ENCODE results near the gene NUAK1. TPM values are rescaled to one million over a fixed set of nuclear protein-coding genes. Genes with fewer than 3 reads are reported as not detected.

Gene NUAK1
- total RNA-seq, 4 donors from 2014 or later, result 1.1 to 5.1 (median 2.3) TPM

DNA sequence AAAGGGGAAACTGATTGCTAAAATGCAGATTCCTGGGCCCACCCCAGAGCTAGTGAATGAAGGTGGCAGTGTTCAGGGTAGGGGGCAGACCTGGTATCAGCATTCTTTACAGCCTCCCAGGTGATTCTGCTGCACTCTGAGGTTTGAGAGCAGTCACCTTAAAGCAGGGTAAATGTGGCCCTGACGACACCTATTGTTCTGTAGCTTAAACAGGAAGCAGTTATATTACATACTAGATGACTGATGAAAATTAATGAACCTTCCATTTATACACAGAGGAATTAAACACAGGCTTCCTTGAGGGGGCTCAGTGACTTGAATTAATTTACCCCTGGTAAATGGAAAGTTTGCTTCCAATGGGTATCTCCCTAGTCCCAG, 25.3 kb downstream of the NUAK1 start:
- intact Hi-C loops (cut with DNase I), result no loop called here
- no peaks in the 10 kb centered on the region for H3K9me3 ChIP-seq
- TF ChIP-seq POLR2A (IDR thresholded peaks at IDR 0.05), result no peak
- TF ChIP-seq, protein P1, sequence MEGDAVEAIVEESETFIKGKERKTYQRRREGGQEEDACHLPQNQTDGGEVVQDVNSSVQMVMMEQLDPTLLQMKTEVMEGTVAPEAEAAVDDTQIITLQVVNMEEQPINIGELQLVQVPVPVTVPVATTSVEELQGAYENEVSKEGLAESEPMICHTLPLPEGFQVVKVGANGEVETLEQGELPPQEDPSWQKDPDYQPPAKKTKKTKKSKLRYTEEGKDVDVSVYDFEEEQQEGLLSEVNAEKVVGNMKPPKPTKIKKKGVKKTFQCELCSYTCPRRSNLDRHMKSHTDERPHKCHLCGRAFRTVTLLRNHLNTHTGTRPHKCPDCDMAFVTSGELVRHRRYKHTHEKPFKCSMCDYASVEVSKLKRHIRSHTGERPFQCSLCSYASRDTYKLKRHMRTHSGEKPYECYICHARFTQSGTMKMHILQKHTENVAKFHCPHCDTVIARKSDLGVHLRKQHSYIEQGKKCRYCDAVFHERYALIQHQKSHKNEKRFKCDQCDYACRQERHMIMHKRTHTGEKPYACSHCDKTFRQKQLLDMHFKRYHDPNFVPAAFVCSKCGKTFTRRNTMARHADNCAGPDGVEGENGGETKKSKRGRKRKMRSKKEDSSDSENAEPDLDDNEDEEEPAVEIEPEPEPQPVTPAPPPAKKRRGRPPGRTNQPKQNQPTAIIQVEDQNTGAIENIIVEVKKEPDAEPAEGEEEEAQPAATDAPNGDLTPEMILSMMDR (IDR thresholded peaks at IDR 0.05), result no peak
- peak overlapping the region; percentile 37 to 85 (median 73) for H3K27ac ChIP-seq
- H3K27me3 ChIP-seq, result peaks cover 0 to 71% (median 0%) of the 10 kb centered on the region in 4 donors
- H3K4me3 ChIP-seq, result no peak overlapping the region
- no peaks in the 10 kb centered on the region for H3K36me3 ChIP-seq
- peaks cover 14 to 84% (median 46%) of the 10 kb centered on the region in 3 donors for H3K4me1 ChIP-seq
- 0 to 8% methylated on average over 1 of the region's 1 CpG for WGBS, 2 donors
- DNase-seq, result no peak

DNA sequence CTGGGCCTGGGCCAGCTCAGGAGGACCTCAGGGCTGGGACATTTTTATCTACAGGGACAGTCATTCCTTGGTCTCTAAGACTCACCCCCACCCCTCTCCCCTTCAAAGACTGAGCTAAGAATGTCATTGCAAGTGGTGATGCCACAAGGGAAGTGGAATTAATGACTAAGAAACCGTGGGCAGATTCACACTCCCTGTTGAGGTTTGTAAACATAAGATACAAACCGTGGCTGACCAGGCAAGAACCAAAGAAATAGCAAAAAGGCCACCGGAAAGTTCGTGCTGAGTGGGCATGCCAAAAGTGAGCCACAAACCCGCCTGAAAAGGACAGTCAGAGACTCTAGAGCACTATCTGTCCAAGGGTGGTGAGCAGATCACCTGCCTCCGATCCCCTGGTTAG, 25.7 kb downstream of the NUAK1 start:
- DNase-seq, result no peak
- no peak for TF ChIP-seq POLR2A (IDR thresholded peaks at IDR 0.05)
- TF ChIP-seq, protein P1 (IDR thresholded peaks at IDR 0.05), result no peak
- intact Hi-C loops (cut with DNase I), result no loop called here
- peaks cover 0 to 75% (median 0%) of the 10 kb centered on the region in 4 donors for H3K27me3 ChIP-seq
- H3K9me3 ChIP-seq, result no peaks in the 10 kb centered on the region
- no peaks in the 10 kb centered on the region for H3K36me3 ChIP-seq
- peaks cover 14 to 84% (median 50%) of the 10 kb centered on the region in 3 donors for H3K4me1 ChIP-seq
- 23 to 38% methylated on average over 6 of the region's 6 CpGs for WGBS, 2 donors
- peak overlapping the region; percentile 37 to 85 (median 73) for H3K27ac ChIP-seq
- no peak overlapping the region for H3K4me3 ChIP-seq

DNA sequence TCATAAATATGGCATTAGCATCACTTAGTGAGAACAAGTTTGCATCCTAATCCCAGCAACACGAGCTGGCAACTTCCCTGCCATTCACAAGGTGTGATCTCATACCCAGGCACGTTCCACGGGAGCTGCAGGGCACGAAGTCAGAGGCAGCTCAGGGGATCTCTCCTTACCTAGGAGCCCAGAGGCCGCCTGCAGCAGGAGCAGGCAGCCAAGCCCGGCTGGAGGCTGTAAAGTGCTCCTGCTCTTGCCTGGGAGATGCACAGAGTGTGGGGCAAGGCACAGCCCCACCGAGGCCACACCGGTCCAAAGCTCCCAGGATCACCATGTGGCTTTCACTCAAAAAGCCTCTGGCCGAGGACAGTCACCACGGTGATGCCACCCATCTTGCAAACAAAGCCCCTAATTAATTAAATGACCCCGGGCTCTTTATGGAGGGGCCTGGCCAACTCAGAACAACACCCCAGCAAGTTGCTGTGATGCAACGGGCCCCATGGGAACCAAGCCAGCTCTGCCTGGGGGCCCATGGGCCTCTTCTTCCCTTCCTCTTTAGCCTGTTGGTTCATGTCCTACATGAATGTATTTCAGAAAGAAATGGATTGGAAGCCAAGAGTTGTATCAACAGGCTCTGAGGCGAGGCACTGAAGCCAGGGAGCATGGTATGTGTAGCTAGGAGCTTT, 26.5 kb downstream of the NUAK1 start:
- no peaks in the 10 kb centered on the region for H3K36me3 ChIP-seq
- H3K4me1 ChIP-seq, result peaks cover 14 to 89% (median 57%) of the 10 kb centered on the region in 3 donors
- no peak for TF ChIP-seq POLR2A (IDR thresholded peaks at IDR 0.05)
- TF ChIP-seq, protein P1 (IDR thresholded peaks at IDR 0.05), result no peak
- H3K27me3 ChIP-seq, result peaks cover 0 to 81% (median 0%) of the 10 kb centered on the region in 4 donors
- H3K9me3 ChIP-seq, result no peaks in the 10 kb centered on the region
- no peak for DNase-seq
- intact Hi-C loops (cut with DNase I), result no loop called here
- H3K4me3 ChIP-seq, result no peak overlapping the region
- 23 to 32% methylated on average over 3 to 7 of the region's 13 CpGs for WGBS, 2 donors
- H3K27ac ChIP-seq, result peak overlapping the region; percentile 37 to 85 (median 73)

DNA sequence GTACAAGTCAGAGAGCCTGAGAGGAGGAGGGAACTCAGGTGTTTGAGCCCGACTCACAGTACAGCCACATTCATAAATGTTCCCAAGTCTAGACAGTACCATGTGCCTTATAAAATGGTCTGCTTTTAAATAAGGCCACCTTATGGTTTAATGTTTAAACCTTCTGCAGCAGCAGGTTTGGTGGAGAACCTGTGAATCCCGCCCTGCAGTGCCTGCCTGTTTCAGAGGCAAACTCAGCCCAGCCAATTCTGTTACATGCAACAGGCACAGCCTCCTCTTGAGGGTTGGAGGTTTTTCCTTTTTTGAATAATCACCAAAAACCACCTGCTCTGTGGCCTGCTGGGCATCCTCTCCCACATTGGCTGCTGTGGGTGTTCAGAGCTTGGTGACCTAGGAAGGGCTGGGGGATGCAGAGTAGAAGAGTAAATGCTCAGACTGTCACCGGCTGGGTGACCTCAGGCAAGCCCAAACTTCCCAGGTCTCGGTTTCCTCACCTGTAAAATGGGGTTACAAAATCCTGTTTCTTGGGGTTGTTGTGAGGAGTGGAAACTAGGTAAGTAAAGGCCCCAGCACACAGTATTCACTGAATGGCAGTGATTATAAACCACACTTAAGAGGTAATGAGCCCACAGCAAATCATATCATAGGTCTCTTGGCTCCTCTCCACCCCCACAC, 28.0 kb downstream of the NUAK1 start:
- TF ChIP-seq POLR2A (IDR thresholded peaks at IDR 0.05), result no peak
- TF ChIP-seq, protein P1 (IDR thresholded peaks at IDR 0.05), result no peak
- Histone ChIP-seq H3K27ac (no peak overlapping the region), H3K4me3 (no peak overlapping the region), H3K4me1 (peaks cover 14 to 99% (median 62%) of the 10 kb centered on the region in 3 donors), H3K36me3 (no peaks in the 10 kb centered on the region), H3K27me3 (peaks cover 0 to 81% (median 0%) of the 10 kb centered on the region in 4 donors), H3K9me3 (no peaks in the 10 kb centered on the region)
- 55 to 83% methylated on average over 4 of the region's 4 CpGs for WGBS, 2 donors
- DNase-seq, result no peak
- intact Hi-C loops (cut with DNase I), result no loop called here

All from esophagus squamous epithelium (tissue), 5 donors.